K562 (cell line): ENCODE measurements around the gene CNOT6L. TPM values are rescaled to one million over a fixed set of nuclear protein-coding genes. Genes with fewer than 3 reads are reported as not detected.

Experiments used
- CCNT2 ChIP-seq: IDR thresholded peaks from 2 replicates; pipeline ENCODE4 v1.6.1; 2011; ENCODE audit warnings: borderline replicate concordance, low read depth, mild to moderate bottlenecking, moderate library complexity, mixed read lengths, low read length; ENCODE audit not compliant: insufficient read length; ENCODE audit errors: extremely low read depth
- CREM ChIP-seq: IDR thresholded peaks from 2 replicates; pipeline ENCODE4 v1.6.1; 2014; ENCODE audit warnings: antibody characterized with exemption, low read depth
- E2F3 ChIP-seq: fragments of 250-450 bp; sonication (Bioruptor Pico); IDR thresholded peaks from 2 replicates; pipeline ENCODE4 v1.4.0; 2020; ENCODE audit warnings: mild to moderate bottlenecking
- GATA2 ChIP-seq: sonication (generic); formaldehyde crosslinking; IDR thresholded peaks from 2 replicates; pipeline ENCODE4 v1.4.0; 2020; ENCODE audit warnings: mild to moderate bottlenecking, missing genetic modification reagents
- HNRNPL ChIP-seq: fragments of 200-400 bp; formaldehyde crosslinking; IDR thresholded peaks from 2 replicates; pipeline ENCODE4 v1.6.1; 2017; ENCODE audit warnings: low read depth, mild to moderate bottlenecking, low read length
- JUN ChIP-seq, 2 experiments: sonication (generic) in 1 of 2; formaldehyde crosslinking in 1 of 2; IDR thresholded peaks; 2 replicates each; pipeline versions ENCODE4 v1.6.1 to v1.8.0; 2012 to 2022; ENCODE audit warnings: borderline replicate concordance in 2 of 2, mild to moderate bottlenecking in 2 of 2, improper control_type of control experiment in 1 of 2, low read depth in 1 of 2, low read length in 1 of 2, missing genetic modification reagents in 1 of 2
- NEUROD1 ChIP-seq: fragments of 150-350 bp; IDR thresholded peaks from 2 replicates; pipeline ENCODE4 v1.6.1; 2014; ENCODE audit warnings: borderline replicate concordance, low read length, low read depth; ENCODE audit not compliant: partially characterized antibody
- PHF20 ChIP-seq: fragments of 450-650 bp; IDR thresholded peaks from 2 replicates; pipeline ENCODE4 v1.6.1; 2018; ENCODE audit not compliant: partially characterized antibody
- SAP30 ChIP-seq: fragments of 200-600 bp; sonication (generic); IDR thresholded peaks from 2 replicates; pipeline ENCODE4 v1.6.1; 2012; ENCODE audit warnings: borderline replicate concordance, low read depth, mild to moderate bottlenecking, moderate library complexity, low read length, control low read depth, inconsistent platforms; ENCODE audit not compliant: insufficient read depth, poor library complexity, severe bottlenecking
- TSC22D4 ChIP-seq: fragments of 450-650 bp; IDR thresholded peaks from 2 replicates; pipeline ENCODE4 v1.6.1; 2016; ENCODE audit warnings: missing genetic modification characterization, missing biosample characterization, control low read depth
- ZNF778 ChIP-seq: fragments of 450-650 bp; formaldehyde crosslinking; IDR thresholded peaks from 2 replicates; pipeline ENCODE4 v1.4.0; 2020; ENCODE audit warnings: mild to moderate bottlenecking, moderate library complexity
- polyA plus RNA-seq, 8 experiments: library from polyadenylated mRNA; depleted of rRNA in 4 of 8; stranded (reverse) in 5 of 8; unstranded in 3 of 8; fragments of >200 nt; fragmentation: Nextera tagmentation in 2 of 8; fragmentation: Illumina TruSeq in 1 of 8; extraction: Ambion mirVana in 2 of 8; extraction: Trizol in 1 of 8; gene quantifications; 2 replicates each; pipeline versions ENCODE4 v1.2.1 to v1.2.3, GENCODE V29; 2011 to 2014; ENCODE audit warnings: inconsistent platforms in 1 of 8, missing spikeins in 1 of 8
- total RNA-seq, 7 experiments: library from RNA; depleted of rRNA in 6 of 7; stranded (reverse); fragments of >200 nt in 6 of 7; fragmentation: Illumina TruSeq in 2 of 7; extraction: Trizol in 2 of 7; gene quantifications; 2 replicates each; pipeline versions ENCODE4 v1.2.1 to v1.2.3, GENCODE V29; 2011 to 2021; ENCODE audit warnings: low replicate concordance in 1 of 7
- TF ChIP-seq, protein P1 (sequence below): fragments of 250-450 bp; sonication (Bioruptor Pico); IDR thresholded peaks from 2 replicates; pipeline ENCODE4 v1.4.0; 2020; ENCODE audit warnings: mild to moderate bottlenecking
- TF ChIP-seq, protein P2 (sequence below): fragments of 250-450 bp; sonication (Bioruptor Pico); IDR thresholded peaks from 2 replicates; pipeline ENCODE4 v1.6.1; 2021; ENCODE audit warnings: mild to moderate bottlenecking
- TF ChIP-seq, protein P3 (sequence below): sonication (generic); formaldehyde crosslinking; IDR thresholded peaks from 2 replicates; pipeline ENCODE4 v1.8.0; 2022; ENCODE audit warnings: mild to moderate bottlenecking, missing genetic modification reagents
- TF ChIP-seq, protein P4 (sequence below): fragments of 450-650 bp; IDR thresholded peaks from 2 replicates; pipeline ENCODE4 v1.7.1; 2018; ENCODE audit warnings: mild to moderate bottlenecking, low read depth; ENCODE audit not compliant: partially characterized antibody
- TF ChIP-seq, protein P5 (sequence below): IDR thresholded peaks from 2 replicates; pipeline ENCODE4 v1.6.1; 2014; ENCODE audit warnings: antibody characterized with exemption

CNOT6L gene
- total and polyA plus RNA-seq, 9 of the 15 experiments (the other 6 are each of a cell fraction or from before 2014, with no cell fraction given), result 3.7 to 27.9 (median 6.5) TPM

DNA sequence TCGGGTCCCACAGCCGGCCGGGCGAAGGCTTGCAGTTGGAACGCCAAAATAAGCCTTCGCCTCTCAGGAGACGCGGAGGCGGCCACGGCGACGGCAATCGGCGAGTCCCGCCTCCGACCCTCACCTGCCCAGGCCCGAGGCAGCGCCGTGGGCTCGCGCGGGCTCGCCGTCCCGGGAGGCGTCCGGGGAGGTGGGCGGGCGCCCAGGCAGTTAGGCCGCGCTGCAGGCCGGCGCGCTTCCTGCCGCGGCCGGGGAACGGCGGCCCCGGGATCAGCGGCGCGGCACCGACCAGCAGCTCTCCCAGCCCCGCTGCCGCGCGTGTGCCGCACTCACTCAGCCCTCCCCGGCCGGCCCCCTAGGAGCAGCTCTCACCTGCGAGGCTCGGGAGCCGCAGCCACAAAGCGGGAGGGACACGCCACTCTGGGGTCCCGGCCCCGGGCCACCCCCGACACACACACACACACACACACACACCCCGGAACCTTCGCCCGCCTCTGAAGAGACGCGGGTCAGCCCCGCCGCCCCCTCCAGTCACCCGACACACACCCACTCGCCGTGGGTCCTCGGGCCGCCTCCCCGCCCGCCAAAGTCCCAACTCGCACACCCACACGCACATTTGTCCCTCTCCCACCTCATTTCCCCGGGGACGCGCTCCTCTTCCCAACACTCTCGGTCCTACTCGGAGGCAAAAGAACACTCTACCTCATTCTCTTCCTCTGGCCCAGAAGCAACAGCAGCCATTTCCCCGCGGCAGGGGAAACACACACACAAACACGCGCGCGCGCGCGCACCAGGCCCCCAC is at the start of gene CNOT6L (continued):
- TF ChIP-seq, protein P1, sequence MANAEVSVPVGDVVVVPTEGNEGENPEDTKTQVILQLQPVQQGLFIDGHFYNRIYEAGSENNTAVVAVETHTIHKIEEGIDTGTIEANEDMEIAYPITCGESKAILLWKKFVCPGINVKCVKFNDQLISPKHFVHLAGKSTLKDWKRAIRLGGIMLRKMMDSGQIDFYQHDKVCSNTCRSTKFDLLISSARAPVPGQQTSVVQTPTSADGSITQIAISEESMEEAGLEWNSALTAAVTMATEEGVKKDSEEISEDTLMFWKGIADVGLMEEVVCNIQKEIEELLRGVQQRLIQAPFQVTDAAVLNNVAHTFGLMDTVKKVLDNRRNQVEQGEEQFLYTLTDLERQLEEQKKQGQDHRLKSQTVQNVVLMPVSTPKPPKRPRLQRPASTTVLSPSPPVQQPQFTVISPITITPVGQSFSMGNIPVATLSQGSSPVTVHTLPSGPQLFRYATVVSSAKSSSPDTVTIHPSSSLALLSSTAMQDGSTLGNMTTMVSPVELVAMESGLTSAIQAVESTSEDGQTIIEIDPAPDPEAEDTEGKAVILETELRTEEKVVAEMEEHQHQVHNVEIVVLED (CRISPR knock-in tag), result 0 out of 2 replicates have a peak, but pooled peaks have one; percentile 21
- TF ChIP-seq NEUROD1 (no peak), JUN (IDR thresholded peaks at IDR 0.05; ENCODE audit: borderline replicate concordance, low read depth, low read length) (no peak), JUN (CRISPR knock-in tag; IDR thresholded peaks at IDR 0.05; ENCODE audit: borderline replicate concordance) (no peak; the same call in 1 of the 2 replicates), SAP30 (no peak), E2F3 (no peak), HNRNPL (no peak), CREM (no peak), CCNT2 (peak; percentile 58), PHF20 (peak; percentile 44), ZNF778 (no peak), GATA2 (no peak), TSC22D4 (tag) (no peak)
- TF ChIP-seq, protein P2, sequence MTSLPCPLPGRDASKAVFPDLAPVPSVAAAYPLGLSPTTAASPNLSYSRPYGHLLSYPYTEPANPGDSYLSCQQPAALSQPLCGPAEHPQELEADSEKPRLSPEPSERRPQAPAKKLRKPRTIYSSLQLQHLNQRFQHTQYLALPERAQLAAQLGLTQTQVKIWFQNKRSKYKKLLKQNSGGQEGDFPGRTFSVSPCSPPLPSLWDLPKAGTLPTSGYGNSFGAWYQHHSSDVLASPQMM (CRISPR knock-in tag), result no peak
- TF ChIP-seq, protein P3, sequence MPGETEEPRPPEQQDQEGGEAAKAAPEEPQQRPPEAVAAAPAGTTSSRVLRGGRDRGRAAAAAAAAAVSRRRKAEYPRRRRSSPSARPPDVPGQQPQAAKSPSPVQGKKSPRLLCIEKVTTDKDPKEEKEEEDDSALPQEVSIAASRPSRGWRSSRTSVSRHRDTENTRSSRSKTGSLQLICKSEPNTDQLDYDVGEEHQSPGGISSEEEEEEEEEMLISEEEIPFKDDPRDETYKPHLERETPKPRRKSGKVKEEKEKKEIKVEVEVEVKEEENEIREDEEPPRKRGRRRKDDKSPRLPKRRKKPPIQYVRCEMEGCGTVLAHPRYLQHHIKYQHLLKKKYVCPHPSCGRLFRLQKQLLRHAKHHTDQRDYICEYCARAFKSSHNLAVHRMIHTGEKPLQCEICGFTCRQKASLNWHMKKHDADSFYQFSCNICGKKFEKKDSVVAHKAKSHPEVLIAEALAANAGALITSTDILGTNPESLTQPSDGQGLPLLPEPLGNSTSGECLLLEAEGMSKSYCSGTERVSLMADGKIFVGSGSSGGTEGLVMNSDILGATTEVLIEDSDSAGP (CRISPR knock-in tag), result no peak
- TF ChIP-seq, protein P4, sequence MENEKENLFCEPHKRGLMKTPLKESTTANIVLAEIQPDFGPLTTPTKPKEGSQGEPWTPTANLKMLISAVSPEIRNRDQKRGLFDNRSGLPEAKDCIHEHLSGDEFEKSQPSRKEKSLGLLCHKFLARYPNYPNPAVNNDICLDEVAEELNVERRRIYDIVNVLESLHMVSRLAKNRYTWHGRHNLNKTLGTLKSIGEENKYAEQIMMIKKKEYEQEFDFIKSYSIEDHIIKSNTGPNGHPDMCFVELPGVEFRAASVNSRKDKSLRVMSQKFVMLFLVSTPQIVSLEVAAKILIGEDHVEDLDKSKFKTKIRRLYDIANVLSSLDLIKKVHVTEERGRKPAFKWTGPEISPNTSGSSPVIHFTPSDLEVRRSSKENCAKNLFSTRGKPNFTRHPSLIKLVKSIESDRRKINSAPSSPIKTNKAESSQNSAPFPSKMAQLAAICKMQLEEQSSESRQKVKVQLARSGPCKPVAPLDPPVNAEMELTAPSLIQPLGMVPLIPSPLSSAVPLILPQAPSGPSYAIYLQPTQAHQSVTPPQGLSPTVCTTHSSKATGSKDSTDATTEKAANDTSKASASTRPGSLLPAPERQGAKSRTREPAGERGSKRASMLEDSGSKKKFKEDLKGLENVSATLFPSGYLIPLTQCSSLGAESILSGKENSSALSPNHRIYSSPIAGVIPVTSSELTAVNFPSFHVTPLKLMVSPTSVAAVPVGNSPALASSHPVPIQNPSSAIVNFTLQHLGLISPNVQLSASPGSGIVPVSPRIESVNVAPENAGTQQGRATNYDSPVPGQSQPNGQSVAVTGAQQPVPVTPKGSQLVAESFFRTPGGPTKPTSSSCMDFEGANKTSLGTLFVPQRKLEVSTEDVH, result no peak
- TF ChIP-seq, protein P5, sequence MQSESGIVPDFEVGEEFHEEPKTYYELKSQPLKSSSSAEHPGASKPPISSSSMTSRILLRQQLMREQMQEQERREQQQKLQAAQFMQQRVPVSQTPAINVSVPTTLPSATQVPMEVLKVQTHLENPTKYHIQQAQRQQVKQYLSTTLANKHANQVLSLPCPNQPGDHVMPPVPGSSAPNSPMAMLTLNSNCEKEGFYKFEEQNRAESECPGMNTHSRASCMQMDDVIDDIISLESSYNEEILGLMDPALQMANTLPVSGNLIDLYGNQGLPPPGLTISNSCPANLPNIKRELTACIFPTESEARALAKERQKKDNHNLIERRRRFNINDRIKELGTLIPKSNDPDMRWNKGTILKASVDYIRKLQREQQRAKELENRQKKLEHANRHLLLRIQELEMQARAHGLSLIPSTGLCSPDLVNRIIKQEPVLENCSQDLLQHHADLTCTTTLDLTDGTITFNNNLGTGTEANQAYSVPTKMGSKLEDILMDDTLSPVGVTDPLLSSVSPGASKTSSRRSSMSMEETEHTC, result no peak
